Stimulated activated CD8-positive, alpha-beta memory T cell treated with anti-CD3 and anti-CD28 coated beads, Interleukin-2, amount 100 ng/mL, for 48 hours (primary cell): Measurements from ENCODE around the gene FAM3B.

Experiments
- DNase-seq, 2 donors: peaks; one replicate each; pipeline ENCODE4 v3.0.0-alpha.2; 2020; ENCODE audit warnings: low read depth in 2 of 2

FAM3B gene

DNA sequence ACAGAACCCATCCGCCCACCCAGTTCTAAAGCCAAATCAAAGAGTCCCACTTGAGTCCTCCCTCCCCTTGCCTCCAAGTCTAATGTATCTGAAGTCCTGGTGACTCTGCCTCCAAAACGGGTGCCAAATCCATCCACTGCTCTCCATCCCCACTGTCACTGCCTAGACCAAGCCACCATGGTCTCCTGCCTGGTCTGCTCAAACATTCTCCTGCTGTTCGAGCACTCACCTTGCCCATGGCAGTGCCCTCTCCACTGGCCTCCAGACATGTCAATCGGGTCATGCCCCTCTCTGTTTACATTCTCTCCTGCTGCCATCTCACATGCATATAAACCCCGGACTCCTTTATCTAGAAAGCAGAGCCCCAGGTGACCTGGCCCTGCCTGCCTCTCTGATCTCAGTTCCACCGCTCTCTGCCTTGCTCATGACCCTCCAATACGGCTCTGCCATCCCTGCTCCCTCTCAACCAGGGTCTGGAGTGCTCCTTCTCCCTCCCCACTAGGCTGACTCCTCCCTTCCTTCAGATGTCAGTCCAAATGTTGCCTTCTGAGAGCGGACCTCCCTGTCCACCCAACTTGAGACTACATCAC is 77.4 kb downstream of the FAM3B start:
- DNase-seq: no peak

DNA sequence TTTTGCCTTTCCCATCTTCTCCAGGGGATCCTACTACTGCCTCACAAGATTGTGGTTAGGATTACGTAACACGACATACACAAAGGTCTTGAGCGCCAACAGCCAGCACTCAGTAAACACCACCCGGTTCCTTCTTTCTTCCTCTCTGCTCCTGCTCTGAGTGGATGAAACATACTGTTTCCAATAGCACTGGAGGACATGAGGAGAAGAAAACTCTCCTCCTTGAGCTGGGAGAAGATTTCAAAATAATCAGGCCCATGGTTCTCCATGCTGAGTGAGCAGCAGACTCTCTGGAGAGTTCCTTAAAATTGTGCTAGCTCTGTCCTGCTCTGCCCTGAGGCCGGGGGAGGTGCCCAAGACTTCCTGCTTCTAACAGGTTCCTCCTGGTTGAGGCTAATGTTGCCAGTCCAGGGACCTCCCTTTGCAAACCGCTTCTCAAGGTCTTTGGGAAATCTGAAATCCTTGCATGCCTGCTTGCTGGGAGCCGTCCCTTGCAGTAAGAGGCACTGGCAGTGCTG is 80.0 kb downstream of the FAM3B start:
- no peak for DNase-seq

- DNase-seq: no peak
Measured at GRCh38 chr21:41397471-41397891, 80.9 kb downstream of the FAM3B start.

- DNase-seq: no peak
Measured at GRCh38 chr21:41398251-41398650, 81.7 kb downstream of the FAM3B start.

DNA sequence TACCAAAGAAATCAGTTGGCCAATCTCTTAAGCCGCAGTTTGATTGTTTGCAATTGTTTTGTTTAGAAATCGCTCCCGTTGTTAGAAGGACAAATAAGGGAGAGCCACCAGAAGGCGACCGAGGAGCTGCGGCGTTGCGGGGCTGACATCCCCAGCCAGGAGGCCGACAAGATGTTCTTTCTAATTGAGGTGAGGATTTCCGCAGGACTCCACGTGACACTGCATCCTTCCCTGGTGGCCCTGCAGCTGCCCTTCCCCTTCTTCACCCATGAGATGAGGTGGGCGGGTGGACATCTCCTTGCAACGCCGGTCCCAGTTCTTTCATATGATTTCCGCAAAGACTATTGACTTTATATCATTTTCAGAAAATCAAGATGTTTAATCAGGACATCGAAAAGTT is 82.2 kb downstream of the FAM3B start:
- DNase-seq: no peak

DNA sequence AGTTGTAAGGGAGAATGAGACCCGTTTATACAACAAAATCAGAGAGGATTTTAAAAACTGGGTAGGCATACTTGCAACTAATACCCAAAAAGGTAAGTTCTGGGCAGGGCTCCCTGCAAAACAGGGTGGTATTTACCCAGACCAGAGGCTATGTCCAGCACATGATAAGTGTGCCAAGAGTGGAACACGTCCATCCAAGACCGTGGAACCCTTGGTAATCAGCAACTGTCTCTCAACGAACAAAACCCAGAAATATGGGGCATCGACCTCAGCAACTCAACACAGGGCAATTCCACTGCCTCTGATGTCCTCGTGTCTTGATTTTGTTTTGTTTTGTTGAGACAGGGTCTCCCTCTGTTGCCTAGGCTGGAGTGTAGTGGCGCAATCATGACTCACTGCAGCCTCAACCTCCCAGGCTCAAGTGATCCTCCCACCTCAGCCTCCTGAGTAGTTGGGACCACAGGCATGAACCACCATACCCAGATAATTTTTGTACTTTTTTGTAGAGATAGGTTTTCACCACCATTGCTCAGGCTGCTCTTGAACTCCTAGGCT is 82.7 kb downstream of the FAM3B start:
- no peak for DNase-seq

GRCh38 chr21:41402231-41402630 is 85.6 kb downstream of the FAM3B start:
- no peak for DNase-seq

GRCh38 chr21:41402796-41403195 is 86.2 kb downstream of the FAM3B start:
- DNase-seq: no peak

DNA sequence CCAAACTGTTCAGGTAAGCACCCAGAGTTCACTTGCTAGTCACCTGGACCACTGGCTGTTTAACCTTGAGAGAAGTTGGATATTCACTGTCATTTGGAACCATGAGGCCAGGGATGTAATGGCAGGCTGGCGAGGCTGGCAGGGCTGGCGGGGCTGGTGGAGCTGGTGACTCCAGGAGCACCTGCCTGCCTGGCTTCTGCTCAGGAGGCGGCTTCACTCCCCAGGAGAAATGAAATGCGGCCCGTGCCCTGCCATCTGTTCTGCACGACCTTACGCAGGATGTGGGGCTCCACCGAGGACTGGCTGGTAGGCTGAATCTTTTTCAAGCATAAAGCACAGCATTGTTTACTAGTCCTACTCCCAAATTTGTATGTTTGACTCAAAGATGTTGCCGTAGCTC is 86.7 kb downstream of the FAM3B start:
- no peak for DNase-seq

DNA sequence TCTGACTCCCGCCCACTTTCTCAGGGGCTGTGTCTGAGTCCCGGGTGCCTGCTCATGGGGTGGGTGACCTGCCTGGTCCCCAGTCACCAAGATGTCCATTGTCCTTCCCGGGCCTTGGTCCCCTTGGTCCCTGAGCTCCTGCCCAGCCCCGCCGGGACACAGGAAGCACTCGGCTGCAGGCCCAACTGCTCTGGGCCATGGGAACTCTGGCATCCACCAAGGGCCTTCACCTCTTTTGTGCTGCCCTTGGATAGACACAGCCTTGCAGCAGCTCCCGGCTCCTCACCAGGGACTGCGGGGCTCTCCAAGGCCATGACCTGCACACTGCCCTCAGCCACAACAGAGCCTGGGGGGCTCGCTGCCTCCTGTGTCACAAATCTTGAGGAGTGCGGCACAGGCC is 87.4 kb downstream of the FAM3B start:
- no peak for DNase-seq

GRCh38 chr21:41405321-41405720 is 88.7 kb downstream of the FAM3B start:
- no peak for DNase-seq

GRCh38 chr21:41406340-41406739 is 89.7 kb downstream of the FAM3B start:
- DNase-seq: no peak
